ENCODE results near the gene MARVELD3. TPM values are rescaled to one million over a fixed set of nuclear protein-coding genes. Genes with fewer than 3 reads are reported as not detected.
"Not testable (repeated sequence)": the region's sequence is repeated elsewhere in the genome, so short reads cannot be mapped to it uniquely, and the experiment has no call there.

MARVELD3 gene
- total RNA-seq, 1 experiment from 2014 or later = 7.4 TPM

DNA sequence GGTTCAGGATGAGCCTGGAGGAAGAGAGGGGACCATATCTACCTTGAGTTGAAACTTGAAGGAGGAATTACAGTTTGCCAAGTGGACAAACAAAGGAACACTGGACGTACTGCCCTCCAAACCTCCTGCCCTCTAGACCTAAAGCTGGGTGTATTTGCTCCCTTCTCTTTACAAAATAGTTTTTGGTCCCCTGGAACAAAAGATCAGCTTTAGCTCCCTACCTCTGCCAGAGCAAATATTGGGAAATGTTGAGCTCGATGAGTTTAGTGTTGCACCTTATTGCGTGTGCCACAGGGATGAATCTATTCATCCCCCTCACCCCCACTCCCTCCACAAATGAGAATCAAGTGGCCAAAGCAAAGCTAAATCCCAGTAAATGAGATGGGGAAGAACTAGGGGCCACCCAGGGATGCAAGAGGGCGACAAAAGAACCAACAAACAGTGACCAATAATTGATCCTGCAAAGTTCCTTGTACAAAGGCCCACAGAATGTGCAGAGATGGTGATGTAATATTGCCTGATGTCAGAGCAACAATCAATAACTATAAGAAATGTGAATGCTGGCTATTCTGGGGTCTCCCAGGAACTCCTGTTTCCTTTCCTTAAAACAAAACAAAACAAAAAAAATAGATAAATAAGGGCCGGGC, 31.9 kb upstream of the MARVELD3 start:
- H3K9ac ChIP-seq (ENCODE audit: low read length) = no peak overlapping the region
- H4K20me1 ChIP-seq (ENCODE audit: low read length) = no peaks in the 10 kb centered on the region
- no peaks in the 10 kb centered on the region for H3F3A ChIP-seq (ENCODE audit: low read length, unreplicated experiment)
- H2AFZ ChIP-seq (ENCODE audit: low read length) = no peak overlapping the region
- no peaks in the 10 kb centered on the region for H3K9me2 ChIP-seq (replicated peaks; ENCODE audit: low read length)
- DNase-seq = no peak
- H3K4me3 ChIP-seq (ENCODE audit: low read length) = no peak overlapping the region
- no peak overlapping the region for H3K4me2 ChIP-seq (ENCODE audit: low read length)
- POLR2A ChIA-PET (ENCODE audit: unreplicated experiment) = no interaction called here
- H3K4me1 ChIP-seq (ENCODE audit: insufficient read depth, low read length) = no peaks in the 10 kb centered on the region
- intact Hi-C loops (cut with micrococcal nuclease) = no loop called here
- no peaks in the 10 kb centered on the region for H3K9me3 ChIP-seq (ENCODE audit: low read length)
- no peak for TF ChIP-seq EZH2phosphoT487 (IDR thresholded peaks at IDR 0.05; ENCODE audit: borderline replicate concordance, low read length)
- TF ChIP-seq EZH2 (IDR thresholded peaks at IDR 0.05; ENCODE audit: low read length, unreplicated experiment) = no peak
- TF ChIP-seq, protein P1, sequence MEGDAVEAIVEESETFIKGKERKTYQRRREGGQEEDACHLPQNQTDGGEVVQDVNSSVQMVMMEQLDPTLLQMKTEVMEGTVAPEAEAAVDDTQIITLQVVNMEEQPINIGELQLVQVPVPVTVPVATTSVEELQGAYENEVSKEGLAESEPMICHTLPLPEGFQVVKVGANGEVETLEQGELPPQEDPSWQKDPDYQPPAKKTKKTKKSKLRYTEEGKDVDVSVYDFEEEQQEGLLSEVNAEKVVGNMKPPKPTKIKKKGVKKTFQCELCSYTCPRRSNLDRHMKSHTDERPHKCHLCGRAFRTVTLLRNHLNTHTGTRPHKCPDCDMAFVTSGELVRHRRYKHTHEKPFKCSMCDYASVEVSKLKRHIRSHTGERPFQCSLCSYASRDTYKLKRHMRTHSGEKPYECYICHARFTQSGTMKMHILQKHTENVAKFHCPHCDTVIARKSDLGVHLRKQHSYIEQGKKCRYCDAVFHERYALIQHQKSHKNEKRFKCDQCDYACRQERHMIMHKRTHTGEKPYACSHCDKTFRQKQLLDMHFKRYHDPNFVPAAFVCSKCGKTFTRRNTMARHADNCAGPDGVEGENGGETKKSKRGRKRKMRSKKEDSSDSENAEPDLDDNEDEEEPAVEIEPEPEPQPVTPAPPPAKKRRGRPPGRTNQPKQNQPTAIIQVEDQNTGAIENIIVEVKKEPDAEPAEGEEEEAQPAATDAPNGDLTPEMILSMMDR (conservative IDR thresholded peaks at IDR 0.05; ENCODE audit: low read depth, low read length) = no peak
- no peaks in the 10 kb centered on the region for H3K36me3 ChIP-seq (ENCODE audit: low read depth, low read length)
- no peak overlapping the region for H3K27ac ChIP-seq (ENCODE audit: low read length)
- CTCF ChIA-PET = no interaction called here
- no peaks in the 10 kb centered on the region for H3K27me3 ChIP-seq (ENCODE audit: low read length)
- BruUV-seq (replicated peaks) = no TSS peak
- no peaks in the 10 kb centered on the region for H3K79me2 ChIP-seq (ENCODE audit: low read length)
- ATAC-seq = no peak

DNA sequence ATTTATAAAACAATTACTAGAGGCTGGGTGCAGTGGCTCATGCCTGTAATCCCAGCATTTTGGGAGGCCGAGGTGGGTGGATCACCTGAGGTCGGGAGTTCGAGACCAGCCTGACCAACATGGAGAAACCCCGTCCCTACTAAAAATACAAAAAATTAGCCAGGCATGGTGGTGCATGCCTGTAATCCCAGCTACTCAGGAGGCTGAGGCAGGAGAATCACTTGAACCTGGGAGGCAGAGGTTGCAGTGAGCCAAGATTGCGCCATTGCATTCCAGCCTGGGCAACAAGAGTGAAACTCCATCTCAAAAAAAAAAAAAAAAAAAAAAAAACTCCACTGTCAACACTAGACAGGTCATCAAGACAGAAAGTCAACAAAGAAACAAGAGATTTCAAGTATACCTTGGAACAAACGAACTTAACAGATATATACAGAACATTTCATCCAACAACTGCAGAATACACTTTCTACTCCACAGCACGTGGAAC, 30.6 kb upstream of the MARVELD3 start:
- H2AFZ ChIP-seq (ENCODE audit: low read length); H3K79me2 ChIP-seq (ENCODE audit: low read length); H3K4me2 ChIP-seq (ENCODE audit: low read length); CTCF ChIA-PET; intact Hi-C loops (cut with micrococcal nuclease); H3K9me2 ChIP-seq (replicated peaks; ENCODE audit: low read length); H4K20me1 ChIP-seq (ENCODE audit: low read length); H3K4me1 ChIP-seq (ENCODE audit: insufficient read depth, low read length); BruUV-seq (replicated peaks); H3K27ac ChIP-seq (ENCODE audit: low read length); H3K9me3 ChIP-seq (ENCODE audit: low read length); POLR2A ChIA-PET (ENCODE audit: unreplicated experiment); DNase-seq; H3K36me3 ChIP-seq (ENCODE audit: low read depth, low read length); H3K4me3 ChIP-seq (ENCODE audit: low read length); H3K27me3 ChIP-seq (ENCODE audit: low read length); H3F3A ChIP-seq (ENCODE audit: low read length, unreplicated experiment); H3K9ac ChIP-seq (ENCODE audit: low read length); ATAC-seq: not testable (repeated sequence)

- H3K36me3 ChIP-seq (ENCODE audit: low read depth, low read length); POLR2A ChIA-PET (ENCODE audit: unreplicated experiment); BruUV-seq (replicated peaks); H3K9me3 ChIP-seq (ENCODE audit: low read length); H3K4me1 ChIP-seq (ENCODE audit: insufficient read depth, low read length); H3K9me2 ChIP-seq (replicated peaks; ENCODE audit: low read length); ATAC-seq; H2AFZ ChIP-seq (ENCODE audit: low read length); H3K27me3 ChIP-seq (ENCODE audit: low read length); intact Hi-C loops (cut with micrococcal nuclease); H3K4me2 ChIP-seq (ENCODE audit: low read length); H3F3A ChIP-seq (ENCODE audit: low read length, unreplicated experiment); H3K9ac ChIP-seq (ENCODE audit: low read length); CTCF ChIA-PET; H3K27ac ChIP-seq (ENCODE audit: low read length); H4K20me1 ChIP-seq (ENCODE audit: low read length); H3K4me3 ChIP-seq (ENCODE audit: low read length); H3K79me2 ChIP-seq (ENCODE audit: low read length): not testable (repeated sequence)
- peak; percentile 25 for DNase-seq
These were observed 27.6 kb upstream of the MARVELD3 start for GRCh38 chr16:71598426-71598825.

- Histone ChIP-seq H3K79me2 (ENCODE audit: low read length) (no peaks in the 10 kb centered on the region), H3K9me3 (ENCODE audit: low read length) (no peaks in the 10 kb centered on the region), H3K36me3 (ENCODE audit: low read depth, low read length) (no peaks in the 10 kb centered on the region), H3K9ac (ENCODE audit: low read length) (no peak overlapping the region), H3K9me2 (replicated peaks; ENCODE audit: low read length) (no peaks in the 10 kb centered on the region), H4K20me1 (ENCODE audit: low read length) (no peaks in the 10 kb centered on the region), H3F3A (ENCODE audit: low read length, unreplicated experiment) (no peaks in the 10 kb centered on the region), H2AFZ (ENCODE audit: low read length) (no peak overlapping the region), H3K4me3 (ENCODE audit: low read length) (no peak overlapping the region), H3K4me1 (ENCODE audit: insufficient read depth, low read length) (no peaks in the 10 kb centered on the region), H3K4me2 (ENCODE audit: low read length) (no peak overlapping the region), H3K27me3 (ENCODE audit: low read length) (no peaks in the 10 kb centered on the region), H3K27ac (ENCODE audit: low read length) (no peak overlapping the region)
- DNase-seq = no peak
- intact Hi-C loops (cut with micrococcal nuclease) = no loop called here
- no peak for TF ChIP-seq EZH2 (IDR thresholded peaks at IDR 0.05; ENCODE audit: low read length, unreplicated experiment)
- no peak for ATAC-seq
- CTCF ChIA-PET = no interaction called here
- POLR2A ChIA-PET (ENCODE audit: unreplicated experiment) = no interaction called here
- BruUV-seq (replicated peaks) = no TSS peak
These were observed 25.2 kb upstream of the MARVELD3 start for GRCh38 chr16:71600822-71601221.

Measured in PC-3 (cell line).